Stimulated activated CD4-positive, alpha-beta T cell treated with anti-CD3 and anti-CD28 coated beads, Interleukin-15, amount 100 ng/mL, for 1 hour (primary cell): Measurements from ENCODE around the gene RUSF1.
"Not testable (repeated sequence)": the region's sequence is repeated elsewhere in the genome, so short reads cannot be mapped to it uniquely, and the experiment has no call there.

ENCODE experiments used
- DNase-seq, 2 donors: peaks; one replicate each; pipeline ENCODE4 v3.0.0-alpha.2; 2020; ENCODE audit warnings: low read depth in 1 of 2, low spot score in 1 of 2

Gene RUSF1

DNA sequence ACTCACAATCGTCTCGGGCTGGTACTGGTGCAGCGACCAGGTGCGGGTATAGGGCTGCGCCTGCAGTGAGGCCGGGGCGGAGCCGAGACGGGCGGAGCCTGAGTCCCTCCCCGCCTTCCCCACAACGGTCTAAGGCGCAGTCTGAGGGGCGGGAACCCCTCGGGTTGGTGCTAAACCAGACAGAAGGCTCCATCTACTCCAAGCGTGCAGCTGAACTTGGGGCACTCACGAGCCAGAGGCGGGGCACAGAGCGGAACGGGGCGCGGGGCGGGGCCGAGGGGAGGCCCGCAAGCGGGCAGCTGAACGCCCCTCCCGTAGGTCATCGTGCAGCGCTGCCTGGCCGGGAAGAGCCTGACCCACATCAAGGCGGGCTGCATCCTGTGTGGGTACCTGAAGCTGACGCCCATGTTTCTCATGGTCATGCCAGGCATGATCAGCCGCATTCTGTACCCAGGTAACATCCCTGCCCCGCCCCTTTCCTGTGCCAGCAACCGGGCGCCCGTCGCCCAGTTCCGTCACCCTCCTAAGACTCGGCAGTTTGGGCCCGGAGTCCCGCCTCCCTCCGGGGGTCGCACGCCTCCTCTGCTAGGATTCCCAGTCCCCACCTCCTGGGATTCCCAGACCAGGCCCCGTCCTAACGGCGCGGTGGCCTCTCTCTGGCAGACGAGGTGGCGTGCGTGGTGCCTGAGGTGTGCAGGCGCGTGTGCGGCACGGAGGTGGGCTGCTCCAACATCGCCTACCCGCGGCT, 20.3 kb downstream of the RUSF1 start:
- peak; percentile 56 for DNase-seq

DNA sequence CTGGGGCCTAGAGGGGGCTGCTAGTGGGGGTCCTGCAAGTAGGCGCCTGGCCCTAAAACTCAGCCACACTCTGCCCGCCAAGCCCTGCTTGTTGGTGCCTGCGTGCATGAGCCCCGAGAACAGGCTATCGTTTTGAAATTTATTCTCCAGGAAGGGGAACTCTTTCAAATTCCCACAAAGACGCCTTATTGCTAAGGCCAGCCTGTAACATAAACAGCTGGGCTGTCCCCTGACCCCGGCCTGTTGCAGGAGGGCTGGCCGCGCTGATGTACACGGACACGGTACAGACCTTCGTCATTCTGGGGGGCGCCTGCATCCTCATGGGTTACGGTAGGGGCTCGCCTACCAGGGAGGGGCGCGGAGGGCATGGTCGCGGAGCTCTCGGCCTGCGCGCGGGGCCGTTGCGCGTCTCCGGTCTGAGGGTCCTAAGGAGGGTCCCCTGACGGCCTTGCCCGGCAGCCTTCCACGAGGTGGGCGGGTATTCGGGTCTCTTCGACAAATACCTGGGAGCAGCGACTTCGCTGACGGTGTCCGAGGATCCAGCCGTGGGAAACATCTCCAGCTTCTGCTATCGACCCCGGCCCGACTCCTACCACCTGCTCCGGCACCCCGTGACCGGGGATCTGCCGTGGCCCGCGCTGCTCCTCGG, 21.0 kb downstream of the RUSF1 start:
- no peak for DNase-seq

DNA sequence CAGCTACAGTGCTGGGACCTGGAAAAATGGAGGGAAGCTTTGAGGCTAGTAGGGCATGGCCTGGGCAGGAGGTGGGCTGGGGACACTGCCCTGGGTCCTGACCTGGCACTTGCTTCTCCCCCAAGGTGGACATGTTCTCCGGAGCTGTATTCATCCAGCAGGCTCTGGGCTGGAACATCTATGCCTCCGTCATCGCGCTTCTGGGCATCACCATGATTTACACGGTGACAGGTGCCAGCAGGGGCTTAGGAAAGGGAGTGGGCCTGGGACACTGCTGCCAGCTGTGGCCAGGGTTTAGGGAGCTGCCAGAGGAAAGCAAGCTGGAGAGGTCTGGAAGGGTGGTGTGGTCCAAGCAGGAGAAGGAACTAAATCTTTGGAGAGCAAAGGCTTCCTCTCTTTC, 22.1 kb downstream of the RUSF1 start:
- DNase-seq: no peak

DNA sequence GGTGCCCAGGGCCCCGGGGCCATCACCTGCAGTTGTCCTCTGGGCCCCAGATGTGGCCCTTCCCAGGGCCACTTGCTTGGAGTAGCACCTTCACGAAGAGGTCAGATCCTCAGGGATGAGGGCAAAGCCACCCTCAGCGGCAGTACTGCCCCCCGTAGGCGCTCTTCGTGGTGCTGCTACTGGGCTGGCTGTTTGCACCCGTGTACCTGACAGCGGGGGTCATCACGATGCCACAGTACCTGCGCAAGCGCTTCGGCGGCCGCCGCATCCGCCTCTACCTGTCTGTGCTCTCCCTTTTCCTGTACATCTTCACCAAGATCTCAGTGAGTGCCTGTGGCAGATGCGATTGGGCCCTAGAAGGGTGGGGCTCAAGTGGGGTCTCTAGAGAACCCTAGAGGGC, 22.6 kb downstream of the RUSF1 start:
- DNase-seq: no peak

DNA sequence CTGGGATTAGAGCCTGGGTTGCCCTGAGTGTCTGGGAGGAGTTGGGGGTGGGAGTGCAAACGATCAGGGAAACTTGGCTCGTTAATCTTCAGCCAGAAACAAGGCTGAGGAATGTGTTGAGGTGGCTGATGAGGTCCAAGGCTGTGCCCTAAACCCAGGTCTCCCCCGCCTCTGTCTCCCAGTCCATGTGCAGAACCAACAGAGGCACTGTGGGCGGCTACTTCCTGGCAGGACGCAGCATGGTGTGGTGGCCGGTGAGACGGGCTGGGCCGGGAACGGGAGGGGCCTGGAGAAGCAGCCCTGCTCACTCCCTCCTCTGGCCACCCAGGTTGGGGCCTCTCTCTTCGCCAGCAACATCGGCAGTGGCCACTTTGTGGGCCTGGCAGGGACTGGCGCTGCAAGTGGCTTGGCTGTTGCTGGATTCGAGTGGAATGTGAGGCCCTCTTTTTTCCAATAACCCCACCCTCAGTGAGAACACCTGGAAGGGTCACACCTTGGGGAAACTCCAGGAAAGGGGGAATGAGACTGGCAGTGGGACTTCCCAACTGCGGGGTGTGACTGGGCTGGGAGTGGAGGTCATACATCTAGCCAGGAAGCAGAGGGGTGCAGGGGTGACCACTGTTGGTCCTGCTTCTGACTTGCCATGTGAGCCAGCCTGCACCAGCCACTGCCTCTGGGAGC, 23.6 kb downstream of the RUSF1 start:
- DNase-seq: no peak

DNA sequence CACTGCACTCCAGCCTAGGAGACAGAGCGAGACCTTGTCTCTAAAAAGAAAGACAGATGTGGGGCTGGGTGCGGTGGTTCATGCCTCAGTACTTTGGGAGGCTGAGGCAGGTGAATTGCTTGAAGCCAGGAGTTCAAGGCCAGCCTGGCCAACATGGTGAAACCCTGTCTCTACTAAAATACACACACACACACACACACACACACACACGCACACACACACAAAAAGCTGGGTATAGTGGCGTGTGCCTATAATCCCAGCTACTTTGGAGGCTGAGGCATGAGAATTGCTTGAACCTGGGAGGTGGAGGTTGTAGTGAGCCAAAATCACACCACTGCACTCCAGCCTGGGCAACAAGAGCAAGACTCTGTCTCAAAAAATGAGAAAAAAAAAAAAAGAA, 24.1 kb downstream of the RUSF1 start:
- DNase-seq: not testable (repeated sequence)

DNA sequence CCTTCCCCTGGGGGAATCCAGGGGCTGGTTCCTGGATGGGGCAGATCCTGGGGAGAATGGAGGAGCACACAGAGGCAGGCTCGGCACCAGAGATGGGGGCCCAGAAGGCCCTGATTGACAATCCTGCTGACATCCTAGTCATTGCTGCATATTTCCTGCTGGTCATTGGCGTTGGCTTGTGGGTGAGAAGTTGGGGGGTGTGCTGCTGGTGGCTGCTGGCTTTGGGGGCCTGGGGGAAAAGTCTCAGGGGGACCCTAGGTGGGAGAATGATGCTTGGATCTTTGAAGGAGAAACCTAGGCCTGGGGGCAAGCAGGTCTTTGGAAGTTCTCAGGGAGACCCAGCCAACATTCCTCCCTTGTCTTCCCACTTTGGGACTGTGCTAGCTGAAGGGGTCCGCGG, 25.1 kb downstream of the RUSF1 start, which contains the start of gene SLC5A2:
Gene SLC5A2 (plus strand): TSS at position 43 of the 400 bp plus-strand sequence. CDS start 14 bp downstream, at position 57.
- no peak for DNase-seq

DNA sequence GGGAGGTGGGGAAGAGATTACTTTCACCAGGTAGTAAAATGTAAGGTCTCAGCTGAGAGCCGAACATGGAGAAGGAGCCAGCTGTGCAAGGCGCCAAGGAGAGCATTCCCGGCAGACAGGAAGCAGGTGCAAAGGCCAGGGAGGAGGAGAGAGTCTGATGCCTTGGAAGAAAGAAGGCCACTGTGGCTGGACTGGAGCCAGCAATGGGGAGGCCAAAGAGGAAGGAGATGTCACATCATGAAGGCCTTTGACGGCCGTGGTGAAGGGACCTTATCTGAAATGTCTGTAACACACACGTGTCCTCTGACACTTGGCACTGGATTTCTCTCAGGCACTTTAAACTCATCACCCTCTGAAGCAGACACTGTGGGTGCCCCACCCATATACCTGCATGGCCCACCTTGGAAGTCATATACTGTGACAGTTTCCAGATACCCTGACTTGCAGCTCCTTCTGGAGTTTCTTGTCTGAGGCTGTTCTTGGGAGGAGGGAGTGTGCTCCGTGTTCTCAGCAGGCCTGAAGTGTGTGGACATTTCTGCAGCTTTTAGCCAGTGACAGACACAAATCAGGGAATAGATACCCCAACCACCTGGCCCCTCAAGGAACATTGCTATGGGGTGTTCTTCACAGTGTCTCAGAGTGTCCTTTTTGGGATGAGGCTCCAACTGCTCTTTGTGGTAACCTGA, 27.2 kb downstream of the RUSF1 start:
- no peak for DNase-seq

DNA sequence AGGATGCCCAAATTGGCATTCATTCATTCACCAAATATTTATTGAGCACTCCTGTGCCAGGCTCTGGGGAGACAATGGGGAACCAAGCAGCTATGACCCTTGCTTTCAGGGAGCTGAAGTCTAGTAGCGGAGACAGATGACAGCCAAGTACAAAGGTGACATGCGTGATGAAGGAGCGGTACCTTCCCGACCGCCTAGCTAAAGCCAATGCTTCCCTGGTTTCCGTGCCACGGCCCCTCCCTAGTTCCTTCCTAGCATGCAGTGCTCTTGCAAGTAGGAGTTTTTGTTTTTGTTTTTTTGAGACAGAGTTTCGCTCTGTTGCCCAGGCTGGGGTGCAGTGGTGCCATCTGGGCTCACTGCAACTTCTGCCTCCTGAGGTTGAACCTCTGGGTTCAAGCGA, 28.4 kb downstream of the RUSF1 start:
- no peak for DNase-seq

DNA sequence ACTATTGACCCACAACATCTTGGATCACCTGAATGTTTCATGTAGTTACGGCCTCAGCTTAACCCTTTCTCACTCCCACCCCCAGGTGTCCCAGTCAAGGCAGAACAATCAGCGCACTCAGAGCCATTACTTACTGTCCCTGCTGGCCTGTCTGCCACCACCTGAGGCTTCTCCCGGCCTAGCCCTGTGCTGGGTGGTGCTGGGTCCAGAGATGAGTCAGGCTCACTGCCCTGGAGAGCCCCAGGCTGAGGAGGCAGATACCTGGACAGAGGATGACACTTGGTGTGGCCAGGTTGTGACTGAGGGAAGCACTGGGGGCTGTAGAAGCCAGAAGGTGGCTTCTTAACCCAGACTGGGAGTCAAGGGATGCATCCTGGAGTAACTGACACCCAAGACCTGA, 29.2 kb downstream of the RUSF1 start:
- DNase-seq: no peak

DNA sequence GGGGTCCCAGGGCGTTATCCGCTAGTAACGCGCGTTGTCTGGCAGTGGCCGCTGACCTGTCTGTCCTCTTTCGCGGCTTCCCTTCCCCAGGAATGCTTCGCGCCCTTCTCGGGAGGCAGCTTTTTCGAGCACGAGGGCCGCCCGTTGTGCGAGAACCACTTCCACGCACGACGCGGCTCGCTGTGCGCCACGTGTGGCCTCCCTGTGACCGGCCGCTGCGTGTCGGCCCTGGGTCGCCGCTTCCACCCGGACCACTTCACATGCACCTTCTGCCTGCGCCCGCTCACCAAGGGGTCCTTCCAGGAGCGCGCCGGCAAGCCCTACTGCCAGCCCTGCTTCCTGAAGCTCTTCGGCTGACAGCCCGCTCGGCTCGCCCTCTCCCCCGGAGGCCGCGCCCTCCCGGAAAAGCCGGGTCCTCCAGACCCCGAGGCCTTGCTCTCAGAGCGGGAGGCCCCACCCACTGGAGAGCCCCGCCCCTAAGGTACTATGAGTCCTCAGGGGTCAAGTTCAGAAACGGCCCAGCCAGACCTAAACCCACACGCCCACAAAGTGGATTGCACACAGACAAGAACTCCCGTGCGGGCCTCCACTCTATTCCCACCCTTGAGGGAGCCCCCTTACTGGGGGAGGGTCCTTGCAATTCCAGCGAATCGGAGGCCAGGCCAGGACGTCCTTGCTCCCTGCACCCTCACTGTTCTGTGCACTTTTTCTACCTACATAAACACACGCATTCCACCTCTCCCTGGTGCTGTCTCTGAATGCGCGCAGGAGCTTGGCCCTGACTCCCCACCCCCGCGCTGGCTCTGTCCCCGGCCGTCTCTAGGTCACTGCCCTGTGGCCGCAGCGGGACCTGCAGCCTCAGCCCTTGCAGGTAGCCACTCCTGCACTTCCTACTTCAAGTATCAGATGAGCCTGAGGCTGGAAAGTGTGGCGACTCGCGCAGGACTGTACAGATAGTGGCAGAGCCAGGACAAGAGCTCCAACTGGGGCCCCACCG, 30.7 kb downstream of the RUSF1 start:
- no peak for DNase-seq

DNA sequence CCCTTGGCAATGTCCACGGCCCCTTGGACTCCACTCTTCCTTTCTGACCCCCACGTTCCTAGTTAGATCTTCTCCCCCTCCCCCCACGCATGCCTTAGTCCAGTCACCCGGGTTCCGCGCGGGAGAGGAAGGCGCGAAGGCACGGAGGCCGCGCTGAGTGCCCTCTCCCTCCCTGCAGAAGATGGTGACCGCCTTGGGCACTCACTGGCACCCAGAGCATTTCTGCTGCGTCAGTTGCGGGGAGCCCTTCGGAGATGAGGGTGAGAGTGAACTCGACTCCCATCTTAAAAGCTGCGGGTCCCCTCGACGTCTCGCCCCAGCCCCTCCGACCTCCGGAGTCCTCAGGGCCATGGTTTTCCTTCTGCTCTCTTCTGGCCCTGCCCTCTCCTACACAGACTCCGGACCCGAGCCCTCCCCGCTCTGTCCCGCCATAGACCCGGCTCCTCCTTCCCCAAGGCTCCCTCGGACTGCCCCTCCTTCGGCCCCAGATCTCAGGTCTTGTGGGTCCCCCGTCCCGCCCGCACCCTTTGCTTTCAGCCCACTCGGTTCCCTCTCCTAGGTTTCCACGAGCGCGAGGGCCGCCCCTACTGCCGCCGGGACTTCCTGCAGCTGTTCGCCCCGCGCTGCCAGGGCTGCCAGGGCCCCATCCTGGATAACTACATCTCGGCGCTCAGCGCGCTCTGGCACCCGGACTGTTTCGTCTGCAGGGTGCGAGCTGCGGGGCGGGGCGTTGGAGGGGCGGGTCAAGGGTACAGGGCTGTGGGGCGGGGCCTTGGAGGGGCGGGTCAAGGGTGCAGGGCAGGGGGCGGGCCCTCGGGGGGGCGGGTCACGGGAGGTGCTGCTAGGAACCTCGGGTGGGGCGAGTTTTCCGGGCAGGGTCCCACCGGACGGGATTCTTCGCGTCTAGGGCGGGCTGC, 31.6 kb downstream of the RUSF1 start:
- peak; percentile 77 to 84 for DNase-seq

DNA sequence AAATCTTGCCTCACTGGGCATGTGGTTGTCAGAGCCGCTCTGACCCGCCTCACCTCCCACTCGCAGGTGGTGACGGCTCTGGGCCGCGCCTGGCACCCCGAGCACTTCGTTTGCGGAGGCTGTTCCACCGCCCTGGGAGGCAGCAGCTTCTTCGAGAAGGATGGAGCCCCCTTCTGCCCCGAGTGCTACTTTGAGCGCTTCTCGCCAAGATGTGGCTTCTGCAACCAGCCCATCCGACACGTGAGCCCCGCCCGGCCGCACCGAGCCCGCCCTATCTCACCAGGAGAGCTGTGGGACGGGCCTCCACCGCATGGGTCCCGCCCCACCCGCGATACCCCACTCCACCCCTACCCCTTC, 32.3 kb downstream of the RUSF1 start:
- no peak for DNase-seq

DNA sequence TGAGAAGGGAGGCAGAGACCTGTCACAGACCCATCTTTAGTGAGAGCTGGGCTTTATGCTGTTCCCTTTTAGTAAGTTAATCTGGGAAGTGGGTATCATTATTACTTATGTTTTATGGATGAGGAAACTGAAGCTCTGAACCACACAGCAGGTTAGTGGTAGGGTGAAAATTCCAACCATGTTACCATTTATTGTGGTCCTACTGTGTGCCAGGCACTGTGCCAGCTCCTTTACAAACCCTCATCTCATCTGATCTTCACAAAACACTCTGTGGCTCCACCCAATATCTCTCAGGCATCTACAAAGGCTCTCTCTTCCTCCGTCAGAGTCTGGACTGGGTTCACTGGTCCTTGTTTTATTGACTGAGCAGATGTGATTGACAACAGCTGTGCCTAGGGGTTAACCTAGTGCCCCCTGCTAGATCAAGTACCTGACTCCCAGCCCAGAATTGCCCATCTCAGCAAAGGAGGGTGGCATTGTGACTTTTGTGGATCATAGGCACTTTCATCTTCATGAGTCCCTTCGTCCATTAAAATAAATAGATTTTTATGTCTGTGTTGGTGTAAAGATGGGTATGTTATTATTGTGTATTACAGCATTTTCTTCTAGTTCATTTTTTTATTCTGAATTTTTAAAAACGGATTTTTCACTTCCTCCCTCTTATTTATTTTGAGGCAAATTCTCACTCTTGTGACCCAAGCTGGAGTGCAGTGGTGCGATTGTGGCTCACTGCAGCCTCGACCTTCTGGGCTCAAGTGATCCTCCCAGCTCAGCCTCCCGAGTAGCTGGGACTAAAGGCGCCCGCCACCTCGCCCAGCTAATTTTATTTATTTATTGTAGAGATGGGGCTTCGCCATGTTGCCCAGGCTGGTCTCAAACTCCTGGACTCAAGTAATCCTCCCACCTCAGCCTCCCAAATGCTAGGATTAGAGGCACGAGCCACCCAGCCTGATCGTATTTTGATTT, 33.1 kb downstream of the RUSF1 start:
- no peak for DNase-seq

DNA sequence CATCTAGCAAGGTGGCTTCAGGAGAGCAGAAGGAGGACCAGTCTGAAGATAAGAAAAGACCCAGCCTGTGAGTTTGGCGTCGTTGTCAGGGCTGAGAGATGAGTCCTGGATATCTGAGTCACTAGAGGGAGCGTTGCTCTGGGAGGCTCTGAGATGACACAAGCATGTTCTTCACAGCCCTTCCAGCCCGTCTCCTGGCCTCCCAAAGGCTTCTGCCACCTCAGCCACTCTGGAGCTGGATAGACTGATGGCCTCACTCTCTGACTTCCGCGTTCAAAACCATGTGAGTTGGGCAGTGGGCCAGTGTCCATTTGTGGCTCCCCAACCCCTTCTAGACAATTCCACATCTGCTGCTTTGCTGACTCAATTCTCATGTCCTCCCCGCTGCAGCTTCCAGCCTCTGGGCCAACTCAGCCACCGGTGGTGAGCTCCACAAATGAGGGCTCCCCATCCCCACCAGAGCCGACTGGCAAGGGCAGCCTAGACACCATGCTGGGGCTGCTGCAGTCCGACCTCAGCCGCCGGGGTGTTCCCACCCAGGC, 33.9 kb downstream of the RUSF1 start:
- DNase-seq: no peak

DNA sequence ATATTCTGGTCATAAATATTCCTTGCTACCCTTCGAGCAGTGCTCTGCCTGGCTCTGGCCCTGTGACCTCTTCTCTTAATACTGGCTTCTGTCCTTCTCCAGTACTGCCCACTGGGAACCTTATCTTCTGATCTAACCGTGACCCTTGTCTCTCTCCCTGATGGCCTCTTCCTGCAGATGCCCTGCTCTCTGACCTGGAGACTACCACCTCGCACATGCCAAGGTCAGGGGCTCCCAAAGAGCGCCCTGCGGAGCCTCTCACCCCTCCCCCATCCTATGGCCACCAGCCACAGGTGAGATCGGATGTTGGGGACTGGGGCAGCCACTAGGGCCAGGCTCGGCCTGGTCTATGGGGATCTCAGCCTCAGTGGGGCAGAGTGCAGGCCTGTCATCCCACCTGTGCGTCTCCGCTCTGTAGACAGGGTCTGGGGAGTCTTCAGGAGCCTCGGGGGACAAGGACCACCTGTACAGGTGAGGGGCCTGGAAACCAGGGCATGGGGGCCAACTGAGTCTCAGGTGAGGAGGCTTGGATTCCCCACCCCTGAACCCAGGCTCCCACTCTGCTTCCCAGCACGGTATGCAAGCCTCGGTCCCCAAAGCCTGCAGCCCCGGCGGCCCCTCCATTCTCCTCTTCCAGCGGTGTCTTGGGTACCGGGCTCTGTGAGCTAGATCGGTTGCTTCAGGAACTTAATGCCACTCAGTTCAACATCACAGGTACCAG, 34.8 kb downstream of the RUSF1 start:
- DNase-seq: no peak

DNA sequence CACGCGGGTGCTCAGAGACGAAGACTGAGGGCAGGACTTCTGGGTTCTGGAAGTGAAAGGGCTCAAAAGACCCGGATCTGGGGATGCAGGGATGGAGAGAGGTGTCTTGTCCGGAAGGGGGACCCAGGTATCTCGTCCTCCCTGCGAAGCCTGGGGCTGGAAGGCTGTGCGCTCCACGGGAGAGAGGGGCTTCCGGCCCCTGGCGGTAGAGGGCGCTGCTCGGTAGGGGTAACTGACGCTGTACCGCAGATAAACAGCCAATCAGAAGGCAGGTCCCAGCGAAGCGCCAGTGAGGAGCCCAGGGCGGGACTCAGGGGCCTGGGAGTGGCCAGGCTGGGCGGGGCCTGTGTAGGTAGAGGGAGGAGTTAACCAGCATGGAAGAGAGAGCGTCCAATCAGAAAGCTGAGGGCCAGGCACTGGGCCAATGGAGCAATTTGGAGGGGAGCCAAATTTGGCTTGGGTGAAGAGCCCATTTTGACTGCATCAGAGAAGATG, 35.4 kb downstream of the RUSF1 start:
- no peak for DNase-seq
